DMS 273 (cell line): ENCODE data around the gene PZP.
"Not testable (repeated sequence)": the region's sequence is repeated elsewhere in the genome, so short reads cannot be mapped to it uniquely, and the experiment has no call there.

Source experiments
- DNase-seq: peaks from one replicate; lab custom pipeline; 2025; ENCODE audit not compliant: unreplicated experiment; lab: John Stamatoyannopoulos, UW

Gene PZP

DNA sequence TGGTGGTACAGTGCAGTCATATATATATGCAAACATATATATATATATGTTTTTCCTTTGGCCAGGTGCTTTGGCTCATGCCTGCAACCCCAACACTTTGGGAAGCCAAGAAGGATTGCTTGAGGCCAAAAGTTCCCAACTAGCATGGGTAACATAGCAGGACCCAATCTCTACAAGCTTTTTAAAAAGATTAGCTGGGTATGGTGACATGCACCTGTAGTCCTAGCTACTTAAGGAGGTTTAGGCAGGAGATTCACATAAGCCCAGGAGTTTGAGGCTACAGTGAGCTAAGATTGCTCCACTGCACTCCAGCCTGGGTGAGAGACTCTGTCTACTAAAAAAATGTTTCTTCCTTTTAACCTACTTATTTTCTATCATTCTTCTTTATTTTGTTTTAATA, 10.2 kb downstream of the PZP start:
- no peak for DNase-seq

DNA sequence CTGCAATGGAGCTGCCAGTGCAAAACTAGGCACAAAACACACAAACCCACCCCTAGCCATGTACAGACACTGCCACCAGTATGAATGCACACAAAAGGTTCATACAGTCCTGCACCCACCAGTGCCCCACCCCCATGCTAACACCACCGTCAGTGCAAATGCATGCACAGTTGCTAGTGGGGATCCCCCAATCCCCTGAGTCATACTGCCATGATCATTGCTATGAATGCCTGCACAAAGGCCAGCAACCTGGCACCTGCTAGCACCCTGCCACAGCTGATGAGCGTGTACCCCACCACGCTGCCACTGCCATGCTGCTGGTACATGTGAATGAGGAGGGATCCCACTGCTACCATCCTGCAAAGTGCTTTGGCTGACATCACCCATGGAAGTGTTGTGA, 23.9 kb downstream of the PZP start:
- no peak for DNase-seq

DNA sequence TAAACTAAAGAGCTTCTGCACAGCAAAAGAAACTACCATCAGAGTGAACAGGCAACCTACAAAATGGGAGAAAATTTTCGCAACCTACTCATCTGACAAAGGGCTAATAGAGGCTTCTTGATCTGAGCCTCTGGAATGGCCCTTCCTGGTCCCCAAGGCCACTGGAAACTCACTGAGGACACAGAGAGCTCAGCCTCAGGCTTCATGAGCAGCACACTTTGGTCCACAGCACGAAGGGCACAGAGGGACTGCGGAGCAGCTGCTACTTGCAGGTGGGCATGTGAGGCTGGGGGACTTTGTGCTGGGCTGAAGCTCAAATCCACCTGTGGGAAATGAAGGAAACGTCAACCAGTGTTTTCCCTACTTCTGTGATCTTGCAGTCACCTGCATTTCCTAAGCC, 27.4 kb downstream of the PZP start:
- no peak for DNase-seq

DNA sequence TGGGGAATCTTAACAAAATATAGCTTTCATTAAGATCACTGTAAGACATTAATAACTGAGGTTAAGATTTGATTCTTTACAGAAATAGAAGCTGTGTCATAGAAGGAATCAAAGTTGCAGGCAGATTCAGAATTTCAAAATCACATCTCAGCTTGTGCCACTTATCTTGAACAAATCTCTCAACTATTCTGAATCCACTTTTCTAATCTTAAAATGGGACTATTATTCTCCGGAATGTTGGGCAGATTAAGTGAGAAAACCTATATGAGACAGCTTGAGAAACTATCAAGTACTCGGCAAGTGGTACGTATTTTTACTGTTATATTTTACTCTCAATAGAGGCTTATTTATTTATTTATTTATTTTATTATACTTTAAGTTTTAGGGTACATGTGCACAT, 28.4 kb downstream of the PZP start:
- no peak for DNase-seq

DNA sequence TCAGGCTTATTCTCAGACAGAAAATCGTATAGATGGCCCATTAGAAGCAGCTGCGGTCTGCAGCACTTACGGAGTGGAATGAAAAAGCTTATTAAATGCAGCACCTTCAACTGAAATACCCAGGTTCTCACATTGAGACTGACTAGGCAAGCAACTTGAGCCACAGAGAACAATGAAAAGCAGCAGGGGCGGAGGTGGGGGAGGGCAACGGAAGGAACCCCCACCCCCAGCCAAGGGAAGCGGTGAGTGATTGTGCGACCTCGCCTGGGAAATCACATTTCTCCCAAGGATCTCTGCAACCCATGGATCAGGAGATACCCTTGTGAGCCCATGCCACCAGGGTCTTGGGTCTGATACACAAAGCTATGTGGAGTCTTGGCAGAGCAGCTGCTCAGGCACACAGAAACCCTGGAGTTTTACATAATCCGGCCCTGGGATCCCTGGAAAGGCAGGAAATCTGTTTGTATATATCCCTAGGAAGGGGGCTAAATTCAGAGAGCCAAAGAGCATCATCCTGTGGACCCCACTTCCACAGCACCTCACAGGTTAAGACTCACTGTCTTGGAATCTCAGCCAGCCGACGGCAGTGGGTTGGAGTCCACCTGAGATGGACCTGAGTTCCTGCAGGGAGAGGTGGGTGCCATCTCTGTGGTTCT, 38.1 kb downstream of the PZP start:
- no peak for DNase-seq

DNA sequence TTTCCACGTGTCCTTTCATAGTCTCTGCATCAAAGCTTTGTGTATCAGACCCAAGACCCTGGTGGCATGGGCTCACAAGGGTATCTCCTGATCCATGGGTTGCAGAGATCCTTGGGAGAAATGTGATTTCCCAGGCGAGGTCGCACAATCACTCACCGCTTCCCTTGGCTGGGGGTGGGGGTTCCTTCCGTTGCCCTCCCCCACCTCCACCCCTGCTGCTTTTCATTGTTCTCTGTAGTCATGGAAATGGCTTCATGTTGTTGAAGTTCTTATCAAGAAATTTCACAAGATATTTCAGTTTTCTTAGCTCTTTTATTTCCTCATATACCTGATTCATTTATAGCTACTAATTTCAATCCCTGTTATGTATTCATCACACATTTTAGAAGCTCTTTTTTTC, 40.9 kb downstream of the PZP start:
- not testable (repeated sequence) for DNase-seq

GRCh38 chr12:9163392-9163791, 44.8 kb downstream of the PZP start:
- no peak for DNase-seq

DNA sequence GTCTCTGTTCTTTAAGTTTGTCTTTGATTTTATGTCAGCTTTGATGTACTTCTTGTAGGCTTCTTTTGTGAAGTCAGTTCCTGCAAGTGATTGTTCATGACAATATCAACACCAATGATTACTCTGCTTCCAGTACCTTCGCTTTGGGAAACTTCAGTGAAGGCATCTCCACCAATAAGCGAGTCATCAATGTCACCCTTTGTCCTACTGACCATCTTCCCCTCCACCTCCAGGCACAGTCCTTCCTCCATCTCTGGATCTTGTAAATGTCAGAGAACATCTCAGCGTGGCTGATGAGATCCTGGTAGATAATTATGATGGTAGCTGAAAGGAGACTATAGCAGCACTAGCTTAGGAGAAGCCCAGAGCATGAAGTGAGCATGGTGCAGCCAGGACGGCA, 52.1 kb downstream of the PZP start:
- DNase-seq: no peak

DNA sequence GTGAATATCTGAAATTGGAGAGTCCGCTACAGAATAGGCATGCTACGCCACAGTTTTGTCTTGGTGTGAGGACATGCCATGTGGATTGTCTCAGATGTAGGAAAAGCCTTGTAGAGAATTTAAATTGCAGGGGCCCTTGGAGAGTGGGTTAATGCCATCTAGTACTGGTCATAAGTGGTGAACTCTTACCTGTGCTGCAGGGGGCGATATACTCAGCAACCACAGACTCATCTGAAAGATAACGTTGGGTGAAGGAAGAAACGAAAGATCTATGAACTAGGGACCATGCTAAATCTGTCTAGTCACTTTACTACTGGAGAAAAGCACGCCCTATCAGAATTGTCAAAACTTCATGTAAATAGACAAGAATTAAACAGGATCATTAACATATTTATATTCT, 58.8 kb downstream of the PZP start:
- no peak for DNase-seq

- DNase-seq: no peak
Measured at GRCh38 chr12:9148926-9149325, 59.3 kb downstream of the PZP start.

- no peak for DNase-seq
Measured at GRCh38 chr12:9147461-9147860, 60.7 kb downstream of the PZP start.

DNA sequence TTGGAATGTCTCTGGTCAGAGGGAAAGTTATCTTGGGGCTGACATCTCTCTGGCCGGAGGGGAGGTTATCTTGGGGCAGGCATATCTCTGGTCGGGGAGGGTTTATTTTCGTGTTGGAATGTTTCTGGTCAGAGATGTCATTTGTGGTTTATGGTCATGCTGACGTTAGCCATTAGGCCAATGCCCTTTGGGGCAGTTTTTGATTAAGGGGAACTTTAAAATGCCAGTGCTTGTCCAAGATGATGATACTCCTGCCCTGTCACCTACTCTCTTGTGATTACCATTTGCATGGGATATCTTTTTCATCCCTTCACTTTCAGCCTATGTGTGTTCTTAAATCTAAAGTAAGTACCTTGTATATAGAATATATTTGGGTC, 63.5 kb downstream of the PZP start:
- no peak for DNase-seq

DNA sequence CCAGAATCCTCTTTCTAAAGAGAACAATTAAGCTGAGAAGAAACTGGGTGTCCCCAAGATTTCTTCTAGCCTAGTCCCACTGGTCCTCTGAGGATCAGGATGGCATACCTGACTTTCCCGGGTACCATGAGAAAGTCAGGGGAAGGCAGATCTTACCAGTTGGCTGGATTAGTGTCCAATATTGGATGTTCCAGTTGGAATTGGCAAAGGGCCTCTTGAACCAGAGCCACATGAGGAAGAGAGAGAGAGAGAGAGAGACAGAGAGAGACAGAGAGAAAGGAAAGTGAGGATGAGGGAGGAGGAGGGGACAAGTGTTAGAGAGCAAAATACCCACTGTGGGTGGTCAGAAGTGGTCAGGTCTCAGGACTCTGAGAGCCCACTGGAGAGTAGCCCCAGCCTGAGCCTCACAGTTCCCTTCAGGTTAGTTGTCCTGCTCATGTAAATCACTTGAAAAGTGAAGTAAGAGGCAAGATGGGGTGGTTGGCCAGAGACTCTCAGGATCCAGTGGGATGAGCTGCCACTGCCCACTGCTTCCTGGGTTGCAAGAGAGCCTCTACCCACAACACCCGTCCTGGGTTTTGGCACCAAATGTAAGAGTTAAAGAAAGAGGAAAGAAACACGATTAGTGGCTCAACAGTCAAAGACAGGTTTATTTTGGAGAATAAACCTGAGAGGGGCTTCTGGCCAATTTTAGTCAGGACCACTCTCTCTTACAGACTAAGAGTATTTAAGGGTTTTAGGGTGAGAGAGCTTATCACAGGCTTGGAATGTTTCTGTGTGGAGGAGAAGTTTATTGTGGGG, 64.1 kb downstream of the PZP start:
- DNase-seq: no peak

- no peak for DNase-seq
Measured at GRCh38 chr12:9143137-9143536, 65.1 kb downstream of the PZP start.

- not testable (repeated sequence) for DNase-seq
Measured at GRCh38 chr12:9139588-9140290, 68.5 kb downstream of the PZP start.

- no peak for DNase-seq
Measured at GRCh38 chr12:9135903-9136310, 72.3 kb downstream of the PZP start.

DNA sequence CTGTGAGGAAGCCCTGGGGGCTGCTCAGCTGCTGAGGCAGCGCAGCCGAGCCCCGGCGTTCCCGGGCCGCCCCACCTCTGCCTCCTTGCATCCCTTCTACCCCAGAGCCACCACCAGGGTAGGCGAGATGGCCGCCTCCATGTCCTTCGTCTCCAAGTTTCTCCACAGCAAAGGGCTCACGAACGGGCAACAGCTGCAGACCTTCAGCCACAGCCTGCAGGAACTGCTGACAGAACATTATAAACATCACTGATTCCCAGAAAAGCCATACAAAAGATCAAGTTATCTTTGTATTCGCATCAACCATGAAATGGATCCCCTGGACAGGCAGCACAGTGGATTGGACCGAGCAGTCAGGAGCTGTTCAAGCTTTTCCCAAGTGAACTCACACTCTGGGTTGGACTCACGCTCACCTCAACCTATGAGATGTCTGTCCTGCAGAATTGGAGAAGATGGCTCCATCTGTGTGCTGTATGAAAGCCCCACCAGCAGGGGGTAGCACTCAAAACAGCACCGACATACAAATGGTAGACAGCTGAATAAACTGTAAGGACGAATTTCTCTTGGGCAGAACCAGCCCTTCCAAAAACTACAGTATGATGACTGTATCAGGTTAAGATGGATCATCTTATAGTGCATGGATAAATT, 73.1 kb downstream of the PZP start:
- DNase-seq: peak; percentile 10

GRCh38 chr12:9133216-9133916, 74.8 kb downstream of the PZP start:
- no peak for DNase-seq

- no peak for DNase-seq
Measured at GRCh38 chr12:9132008-9132535, 76.1 kb downstream of the PZP start.

- DNase-seq: no peak
Measured at GRCh38 chr12:9130244-9130643, 78.0 kb downstream of the PZP start.
